Skeletal muscle tissue (tissue), 4 donors: ENCODE data around the gene CAPZB. TPM values are rescaled to one million over a fixed set of nuclear protein-coding genes. Genes with fewer than 3 reads are reported as not detected.
"Not testable (repeated sequence)": the region's sequence is repeated elsewhere in the genome, so short reads cannot be mapped to it uniquely, and the experiment has no call there.

Experiments
- H3K27ac ChIP-seq: one replicate; pipeline ENCODE4 v1.7.0; 2013; ENCODE audit warnings: mild to moderate bottlenecking, low read depth, low read length, inconsistent platforms
- H3K27me3 ChIP-seq, 3 donors: one replicate each; pipeline ENCODE4 v1.7.0; 2013; ENCODE audit warnings: low read length in 3 of 3; ENCODE audit not compliant: control insufficient read depth in 3 of 3, insufficient read depth in 3 of 3
- H3K36me3 ChIP-seq, 3 donors: one replicate each; pipeline ENCODE4 v1.7.0; 2013; ENCODE audit warnings: low read length in 3 of 3; ENCODE audit not compliant: control insufficient read depth in 3 of 3, insufficient read depth in 3 of 3
- H3K4me1 ChIP-seq, 3 donors: one replicate each; pipeline ENCODE4 v1.7.0; 2013; ENCODE audit warnings: low read length in 3 of 3, mild to moderate bottlenecking in 3 of 3; ENCODE audit not compliant: control insufficient read depth in 3 of 3, insufficient read depth in 3 of 3
- H3K4me3 ChIP-seq, 3 donors: one replicate each; pipeline ENCODE4 v1.7.0; 2013; ENCODE audit warnings: low read length in 3 of 3
- H3K9ac ChIP-seq, 3 donors: one replicate each; pipeline ENCODE4 v1.7.0; 2013; ENCODE audit warnings: low read length in 3 of 3, mild to moderate bottlenecking in 3 of 3, moderate library complexity in 2 of 3, low read depth in 1 of 3
- H3K9me3 ChIP-seq, 3 donors: one replicate each; pipeline ENCODE4 v1.7.0; 2013; ENCODE audit warnings: low read length in 3 of 3; ENCODE audit not compliant: control insufficient read depth in 3 of 3
- total RNA-seq: library from RNA; depleted of rRNA; stranded (reverse); fragments of >200 nt; gene quantifications from one replicate; pipeline ENCODE4 v1.2.3, GENCODE V29; 2014
- donor health status: Osteomylitis.

CAPZB gene
- 67.3 TPM for total RNA-seq

- peak within 1 kb of the TSS; percentile 96 to 98 (median 98) for H3K9ac ChIP-seq
- H3K4me3 ChIP-seq = peak within 1 kb of the TSS; percentile 92 to 98 (median 95)
- H3K4me1 ChIP-seq = peaks cover 48 to 63% (median 50%) of the 10 kb centered on the region in 3 donors
- no peaks in the 10 kb centered on the region for H3K27me3 ChIP-seq
- H3K36me3 ChIP-seq = peaks cover 0 to 8% (median 0%) of the 10 kb centered on the region in 3 donors
- H3K27ac ChIP-seq = peak within 1 kb of the TSS; percentile 99
- no peaks in the 10 kb centered on the region for H3K9me3 ChIP-seq
Observed at GRCh38 chr1:19485362-19486187, at the start of gene CAPZB. Gene CAPZB (minus strand): TSS chr1:19485539. CDS start chr1:19485438, 101 bp downstream.

GRCh38 chr1:19534281-19534680, 48.9 kb upstream of the CAPZB start:
- no peak overlapping the region for H3K4me3 ChIP-seq
- no peaks in the 10 kb centered on the region for H3K36me3 ChIP-seq
- H3K27me3 ChIP-seq = no peaks in the 10 kb centered on the region
- H3K4me1 ChIP-seq = peaks cover 0 to 12% (median 7%) of the 10 kb centered on the region in 3 donors
- H3K27ac ChIP-seq = no peak overlapping the region
- peaks cover 3 to 7% (median 4%) of the 10 kb centered on the region in 3 donors for H3K9me3 ChIP-seq
- no peak overlapping the region for H3K9ac ChIP-seq

DNA sequence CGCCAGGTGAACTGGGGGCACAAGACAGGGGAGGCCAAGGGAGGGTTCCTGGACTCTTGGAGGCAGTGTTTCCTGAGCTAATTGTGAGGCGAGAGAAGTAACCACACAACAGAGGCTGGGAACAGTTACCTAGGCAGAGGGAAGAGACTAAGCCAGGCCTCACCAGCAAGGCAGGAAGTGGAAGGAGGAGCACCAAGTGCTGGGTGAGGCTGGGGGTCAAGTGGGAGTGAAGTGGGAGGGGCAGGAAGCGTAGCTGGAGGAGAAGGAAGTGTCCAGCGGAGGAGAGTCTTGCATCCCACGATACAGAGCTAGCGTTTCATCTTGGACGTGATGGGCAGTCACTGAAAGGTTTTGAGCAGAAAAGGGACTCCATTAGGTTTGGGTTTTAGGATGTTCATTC, 48.3 kb upstream of the CAPZB start:
- Histone ChIP-seq H3K4me1 (peaks cover 0 to 12% (median 7%) of the 10 kb centered on the region in 3 donors), H3K4me3 (no peak overlapping the region), H3K27me3 (no peaks in the 10 kb centered on the region), H3K9me3 (peaks cover 3 to 7% (median 4%) of the 10 kb centered on the region in 3 donors), H3K9ac (no peak overlapping the region), H3K36me3 (no peaks in the 10 kb centered on the region), H3K27ac (no peak overlapping the region)

- no peak overlapping the region for H3K4me3 ChIP-seq
- H3K36me3 ChIP-seq = no peaks in the 10 kb centered on the region
- H3K9me3 ChIP-seq = peaks cover 3 to 7% (median 4%) of the 10 kb centered on the region in 3 donors
- H3K27ac ChIP-seq = no peak overlapping the region
- peaks cover 0 to 12% (median 7%) of the 10 kb centered on the region in 3 donors for H3K4me1 ChIP-seq
- H3K27me3 ChIP-seq = no peaks in the 10 kb centered on the region
- no peak overlapping the region for H3K9ac ChIP-seq
Observed at GRCh38 chr1:19532519-19532918, 47.2 kb upstream of the CAPZB start.

DNA sequence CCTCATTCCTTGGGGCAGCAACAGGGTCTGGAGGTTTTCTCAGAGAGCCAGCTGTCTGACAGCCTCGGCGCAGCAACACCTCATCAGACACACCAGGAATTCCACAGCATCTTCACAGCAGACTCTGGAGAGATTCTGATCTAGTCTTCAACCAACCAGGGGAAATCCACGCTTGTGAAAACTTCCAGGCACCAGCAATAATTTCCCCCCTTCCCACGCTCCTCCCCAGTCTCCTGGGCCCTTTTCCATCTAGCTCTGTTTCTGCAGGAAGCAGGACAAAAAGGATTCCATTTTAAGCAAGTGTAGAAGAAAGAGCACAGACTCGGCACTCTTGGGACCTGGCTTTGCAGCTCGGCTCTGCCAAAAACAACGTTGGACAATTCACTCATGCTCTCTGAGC, 44.3 kb upstream of the CAPZB start:
- H3K4me3 ChIP-seq = no peak overlapping the region
- H3K9me3 ChIP-seq = peaks cover 3 to 4% (median 3%) of the 10 kb centered on the region in 3 donors
- H3K4me1 ChIP-seq = peaks cover 0 to 12% (median 7%) of the 10 kb centered on the region in 3 donors
- H3K27ac ChIP-seq = peak overlapping the region; percentile 28
- H3K36me3 ChIP-seq = no peaks in the 10 kb centered on the region
- no peaks in the 10 kb centered on the region for H3K27me3 ChIP-seq
- H3K9ac ChIP-seq = no peak overlapping the region

GRCh38 chr1:19528438-19528837, 43.1 kb upstream of the CAPZB start:
- Histone ChIP-seq H3K4me3 (no peak overlapping the region), H3K4me1 (peaks cover 0 to 8% (median 3%) of the 10 kb centered on the region in 3 donors), H3K36me3 (no peaks in the 10 kb centered on the region), H3K9me3 (peaks cover 3 to 4% (median 3%) of the 10 kb centered on the region in 3 donors), H3K27me3 (no peaks in the 10 kb centered on the region), H3K27ac (no peak overlapping the region), H3K9ac (no peak overlapping the region)

DNA sequence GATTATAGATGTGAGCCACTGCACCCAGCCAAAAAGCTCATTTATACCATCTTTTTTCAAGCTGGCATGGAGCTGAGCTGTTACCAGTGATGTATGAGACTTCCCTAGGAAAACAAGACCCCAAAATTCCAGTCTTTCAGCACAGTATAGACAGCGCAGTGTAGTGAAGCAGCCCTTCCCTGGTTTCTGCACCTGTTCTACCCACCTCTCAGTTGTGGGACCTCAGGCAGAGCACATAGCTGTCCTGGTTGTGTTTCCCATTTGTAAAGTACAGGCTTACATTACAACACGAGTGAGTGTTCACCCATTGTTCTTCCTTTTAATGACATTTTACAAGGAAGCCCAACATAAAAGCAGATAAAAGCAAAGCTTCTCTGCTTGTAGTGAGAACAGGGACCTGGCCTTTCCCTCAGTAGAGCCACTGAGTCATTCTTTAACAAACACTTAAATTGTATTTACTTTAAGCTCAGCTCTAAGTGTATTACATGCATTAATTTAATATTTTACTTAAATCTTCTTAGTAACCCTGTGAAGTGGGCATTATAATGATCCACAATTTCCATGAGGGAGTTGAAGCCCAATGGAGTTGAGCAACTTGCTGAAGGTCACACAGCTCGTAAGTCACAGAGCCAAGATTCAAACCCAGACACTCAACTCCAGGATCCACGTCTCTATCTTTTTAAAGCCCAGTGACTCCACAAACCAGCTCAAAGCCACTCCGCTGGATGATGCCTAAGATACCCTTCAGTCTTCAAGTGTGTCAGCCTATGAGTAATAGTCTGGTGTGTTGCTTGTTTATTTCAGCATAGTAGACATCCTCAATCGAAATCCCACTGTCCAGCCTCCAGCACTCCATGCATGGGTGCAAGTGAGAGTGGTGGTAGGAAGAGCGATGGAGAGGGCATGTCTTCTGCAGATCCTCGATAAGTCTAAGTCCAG, 40.5 kb upstream of the CAPZB start:
- Histone ChIP-seq H3K4me1 (peaks cover 0 to 8% (median 3%) of the 10 kb centered on the region in 3 donors), H3K27ac (no peak overlapping the region), H3K27me3 (no peaks in the 10 kb centered on the region), H3K36me3 (no peaks in the 10 kb centered on the region), H3K9me3 (no peaks in the 10 kb centered on the region), H3K9ac (no peak overlapping the region), H3K4me3 (no peak overlapping the region)

GRCh38 chr1:19524791-19525190, 39.5 kb upstream of the CAPZB start:
- no peaks in the 10 kb centered on the region for H3K36me3 ChIP-seq
- no peaks in the 10 kb centered on the region for H3K9me3 ChIP-seq
- H3K27ac ChIP-seq = no peak overlapping the region
- H3K4me1 ChIP-seq = peaks cover 0 to 3% (median 0%) of the 10 kb centered on the region in 3 donors
- H3K4me3 ChIP-seq = no peak overlapping the region
- H3K9ac ChIP-seq = no peak overlapping the region
- no peaks in the 10 kb centered on the region for H3K27me3 ChIP-seq

DNA sequence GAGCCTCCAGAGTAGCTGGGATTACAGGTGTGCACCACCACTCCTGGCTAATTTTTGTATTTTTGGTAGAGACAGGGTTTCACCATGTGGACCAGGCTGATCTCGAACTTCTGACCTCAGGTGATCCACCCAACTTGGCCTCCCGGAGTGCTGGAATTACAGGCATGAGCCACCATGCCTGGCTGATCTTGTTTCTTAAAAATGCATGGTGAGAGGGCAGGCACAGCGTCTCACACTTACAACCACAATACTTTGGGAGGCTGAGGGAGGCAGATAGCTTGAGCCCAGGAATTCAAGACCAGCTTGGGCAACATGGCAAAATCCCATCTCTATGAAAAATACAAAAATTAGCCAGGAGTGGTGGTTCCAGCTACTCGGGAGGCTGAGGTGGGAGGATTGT, 37.2 kb upstream of the CAPZB start:
- not testable (repeated sequence) for H3K4me3 ChIP-seq, H3K9ac ChIP-seq, H3K36me3 ChIP-seq, H3K27me3 ChIP-seq, H3K4me1 ChIP-seq, H3K27ac ChIP-seq, H3K9me3 ChIP-seq
